IMR-90 (cell line): Measurements from ENCODE around the gene NOTCH3. TPM values are rescaled to one million over a fixed set of nuclear protein-coding genes. Genes with fewer than 3 reads are reported as not detected.

Experiments used
- ATAC-seq: fragments of 200-7000 bp; cut with Tn5 transposase; 2 replicates; pipeline ENCODE4 v1.9.1; 2020; ENCODE audit warnings: low read depth, mild to moderate bottlenecking, moderate library complexity
- BruUV-seq: library from RNA; stranded (reverse); fragments of 400-500 nt; replicated peaks from 2 replicates; lab custom pipeline; 2021; lab: Mats Ljungman, UMichigan
- CTCF ChIA-PET: fragments of 300-600 bp; formaldehyde crosslinking; extraction: SDS; loops from one replicate; lab custom pipeline; 2021; ENCODE audit warnings: antibody characterized with exemption; lab: Yijun Ruan, JAX
- POLR2A ChIA-PET: fragments of 300-600 bp; sonication (Branson Sonifier 250); formaldehyde crosslinking; loops from one replicate; lab custom pipeline; 2022; ENCODE audit warnings: antibody characterized with exemption; ENCODE audit not compliant: unreplicated experiment; lab: Charles Lee
- DNase-seq: peaks from one replicate; pipeline ENCODE4 v3.0.0; 2013
- H2AFZ ChIP-seq: replicated peaks from 2 replicates; pipeline ENCODE3; 2013; ENCODE audit warnings: low read length, mild to moderate bottlenecking; ENCODE audit not compliant: poor library complexity
- H2AK5ac ChIP-seq: 2 replicates; pipeline ENCODE4 v1.6.1; 2013; ENCODE audit warnings: low read depth, low read length, inconsistent platforms
- H2AK9ac ChIP-seq: replicated peaks from 2 replicates; pipeline ENCODE3; 2013; ENCODE audit warnings: mild to moderate bottlenecking, low read depth, low read length, moderate library complexity; ENCODE audit not compliant: poor library complexity
- H2BK120ac ChIP-seq: 2 replicates; pipeline ENCODE4 v1.6.1; 2013; ENCODE audit warnings: low read depth, low read length, inconsistent platforms
- H2BK15ac ChIP-seq: 3 replicates; pipeline ENCODE4 v1.6.1; 2013; ENCODE audit warnings: low read depth, low read length, inconsistent platforms
- H2BK20ac ChIP-seq: 2 replicates; pipeline ENCODE4 v1.6.1; 2013; ENCODE audit warnings: low read depth, mild to moderate bottlenecking, inconsistent platforms, low read length, moderate library complexity
- H2BK5ac ChIP-seq: 2 replicates; pipeline ENCODE4 v1.6.1; 2013; ENCODE audit warnings: mild to moderate bottlenecking, low read depth, low read length, inconsistent platforms; ENCODE audit not compliant: poor library complexity, severe bottlenecking
- H3K14ac ChIP-seq: replicated peaks from 2 replicates; pipeline ENCODE4 v1.6.1; 2013; ENCODE audit warnings: low read depth, low read length, inconsistent platforms
- H3K18ac ChIP-seq: 2 replicates; pipeline ENCODE4 v1.6.1; 2013; ENCODE audit warnings: low read depth, low read length, control low read depth
- H3K23ac ChIP-seq: 2 replicates; pipeline ENCODE4 v1.6.1; 2013; ENCODE audit warnings: low read depth, low read length, inconsistent platforms
- H3K27ac ChIP-seq: 2 replicates; pipeline ENCODE4 v1.5.1; 2013; ENCODE audit warnings: mild to moderate bottlenecking, control low read depth, low read length; ENCODE audit not compliant: insufficient read depth
- H3K27me3 ChIP-seq: 2 replicates; pipeline ENCODE4 v1.6.1; 2013; ENCODE audit warnings: low read length; ENCODE audit not compliant: control insufficient read depth, insufficient read depth
- H3K36me3 ChIP-seq: 2 replicates; pipeline ENCODE4 v1.6.1; 2013; ENCODE audit warnings: low read length, mixed read lengths; ENCODE audit not compliant: control insufficient read depth, insufficient read depth
- H3K4ac ChIP-seq: 2 replicates; pipeline ENCODE4 v1.6.1; 2013; ENCODE audit warnings: low read depth, low read length, inconsistent platforms
- H3K4me1 ChIP-seq: 2 replicates; pipeline ENCODE4 v1.6.1; 2013; ENCODE audit warnings: low read length, mixed read lengths; ENCODE audit not compliant: control insufficient read depth, insufficient read depth
- H3K4me2 ChIP-seq: 2 replicates; pipeline ENCODE4 v1.6.1; 2013; ENCODE audit warnings: low read depth, mild to moderate bottlenecking, control low read depth, low read length, moderate library complexity
- H3K4me3 ChIP-seq: 2 replicates; pipeline ENCODE4 v1.5.1; 2013; ENCODE audit warnings: low read depth, mild to moderate bottlenecking, control low read depth, low read length, moderate library complexity; ENCODE audit not compliant: insufficient read depth
- H3K56ac ChIP-seq: 2 replicates; pipeline ENCODE4 v1.6.1; 2013; ENCODE audit warnings: low read length, inconsistent platforms; ENCODE audit not compliant: insufficient read depth; ENCODE audit errors: extremely low read depth
- H3K79me1 ChIP-seq, 2 experiments: 2 replicates each; pipeline ENCODE4 v1.6.1; 2013; ENCODE audit warnings: low read length in 2 of 2, inconsistent platforms in 1 of 2, low read depth in 1 of 2
- H3K9ac ChIP-seq: 2 replicates; pipeline ENCODE4 v1.6.1; 2013; ENCODE audit warnings: low read depth, low read length, control low read depth
- H3K9me1 ChIP-seq: 2 replicates; pipeline ENCODE4 v1.6.1; 2013; ENCODE audit warnings: low read length, inconsistent platforms; ENCODE audit not compliant: insufficient read depth
- H3K9me3 ChIP-seq: 2 replicates; pipeline ENCODE4 v1.6.1; 2013; ENCODE audit warnings: low read length; ENCODE audit not compliant: control insufficient read depth, insufficient read depth
- H4K20me1 ChIP-seq: 2 replicates; pipeline ENCODE4 v1.6.1; 2013; ENCODE audit warnings: low read length, inconsistent platforms; ENCODE audit not compliant: insufficient read depth
- H4K5ac ChIP-seq: 2 replicates; pipeline ENCODE4 v1.6.1; 2013; ENCODE audit warnings: mild to moderate bottlenecking, low read depth, low read length, control low read depth
- H4K8ac ChIP-seq, 2 experiments: 2 replicates each; pipeline ENCODE4 v1.6.1; 2013; ENCODE audit warnings: low read depth in 2 of 2, low read length in 2 of 2, control low read depth in 1 of 2, inconsistent platforms in 1 of 2
- H4K91ac ChIP-seq: 2 replicates; pipeline ENCODE4 v1.6.1; 2013; ENCODE audit warnings: low read depth, low read length, inconsistent platforms; ENCODE audit not compliant: insufficient read depth
- BHLHE40 ChIP-seq: fragments of 150-350 bp; IDR thresholded peaks from 2 replicates; pipeline ENCODE4 v1.6.1; 2016; ENCODE audit warnings: mild to moderate bottlenecking, low read depth, low read length
- CEBPB ChIP-seq: IDR thresholded peaks from 2 replicates; pipeline ENCODE4 v1.6.1; 2012; ENCODE audit warnings: low read depth, low read length, improper control_type of control experiment
- FOS ChIP-seq: fragments of 150-350 bp; IDR thresholded peaks from 2 replicates; pipeline ENCODE4 v1.6.1; 2016; ENCODE audit warnings: low read depth, low read length
- MAFK ChIP-seq: IDR thresholded peaks from 2 replicates; pipeline ENCODE4 v1.6.1; 2012; ENCODE audit warnings: low read depth, low read length, improper control_type of control experiment
- MXI1 ChIP-seq: IDR thresholded peaks from 2 replicates; pipeline ENCODE4 v1.6.1; 2012; ENCODE audit warnings: low read depth, mild to moderate bottlenecking, low read length, moderate library complexity, borderline replicate concordance
- NFE2L2 ChIP-seq: fragments of 150-350 bp; IDR thresholded peaks from 2 replicates; pipeline ENCODE4 v1.6.1; 2016; ENCODE audit warnings: low read depth, mild to moderate bottlenecking, low read length
- POLR2A ChIP-seq: IDR thresholded peaks from 2 replicates; pipeline ENCODE4 v1.6.1; 2012; ENCODE audit warnings: mild to moderate bottlenecking, low read depth, low read length
- RCOR1 ChIP-seq: IDR thresholded peaks from 2 replicates; pipeline ENCODE4 v1.6.1; 2012; ENCODE audit warnings: mild to moderate bottlenecking, low read length, improper control_type of control experiment; ENCODE audit not compliant: insufficient replicate concordance
- WGBS, 2 experiments: methylation state at CpG; one replicate each; pipeline versions ENCODE4 v1.1.5 to v1.1.7; 2013; ENCODE audit warnings: missing lambda C conversion rate in 2 of 2; ENCODE audit not compliant: insufficient read length in 1 of 2; ENCODE audit errors: extremely low coverage in 2 of 2; 5-methylcytosine and 5-hydroxymethylcytosine counted together
- dilution Hi-C: fragments of 300-500 bp; cut with HindIII; formaldehyde crosslinking; loops from one replicate; pipeline ENCODE4 v1.14.3; 2018; ENCODE audit warnings: low sequenced_read_pairs; ENCODE audit not compliant: unreplicated experiment
- in situ Hi-C: fragments of 300-500 bp; cut with MboI; formaldehyde crosslinking; loops from 3 replicates; pipeline ENCODE4 v1.14.3; 2019; ENCODE audit warnings: low sequenced_read_pairs, inconsistent platforms, mixed read lengths
- intact Hi-C: fragments of 100-400 bp; cut with micrococcal nuclease; formaldehyde crosslinking; loops from 2 replicates; pipeline ENCODE4 v1.10.0; 2022
- polyA plus RNA-seq, 3 experiments: library from polyadenylated mRNA; depleted of rRNA; stranded (reverse); fragments of >200 nt; gene quantifications; 2 replicates each; pipeline ENCODE4 v1.2.3, GENCODE V29; 2012; ENCODE audit warnings: low replicate concordance in 1 of 3
- total RNA-seq: library from RNA; depleted of rRNA; stranded (reverse); fragments of >200 nt; gene quantifications from 2 replicates; pipeline ENCODE4 v1.2.3, GENCODE V29; 2012
- TF ChIP-seq, protein P1 (sequence below): fragments of 150-350 bp; IDR thresholded peaks from 2 replicates; pipeline ENCODE4 v1.6.1; 2017; ENCODE audit warnings: mild to moderate bottlenecking, antibody characterized with exemption, low read length, low read depth
- TF ChIP-seq, protein P2 (sequence below): fragments of 150-350 bp; IDR thresholded peaks from 2 replicates; pipeline ENCODE4 v1.6.1; 2016; ENCODE audit warnings: low read depth, mild to moderate bottlenecking, low read length, moderate library complexity, borderline replicate concordance
- TF ChIP-seq, protein P3 (sequence below): conservative IDR thresholded peaks from 2 replicates; pipeline ENCODE4 v1.5.1; 2012; ENCODE audit warnings: mild to moderate bottlenecking, low read depth, low read length, improper control_type of control experiment

NOTCH3 gene
- total and polyA plus RNA-seq, 2 of the 4 experiments (the other 2 are of a cell fraction): 5.9 to 25.1 TPM

DNA sequence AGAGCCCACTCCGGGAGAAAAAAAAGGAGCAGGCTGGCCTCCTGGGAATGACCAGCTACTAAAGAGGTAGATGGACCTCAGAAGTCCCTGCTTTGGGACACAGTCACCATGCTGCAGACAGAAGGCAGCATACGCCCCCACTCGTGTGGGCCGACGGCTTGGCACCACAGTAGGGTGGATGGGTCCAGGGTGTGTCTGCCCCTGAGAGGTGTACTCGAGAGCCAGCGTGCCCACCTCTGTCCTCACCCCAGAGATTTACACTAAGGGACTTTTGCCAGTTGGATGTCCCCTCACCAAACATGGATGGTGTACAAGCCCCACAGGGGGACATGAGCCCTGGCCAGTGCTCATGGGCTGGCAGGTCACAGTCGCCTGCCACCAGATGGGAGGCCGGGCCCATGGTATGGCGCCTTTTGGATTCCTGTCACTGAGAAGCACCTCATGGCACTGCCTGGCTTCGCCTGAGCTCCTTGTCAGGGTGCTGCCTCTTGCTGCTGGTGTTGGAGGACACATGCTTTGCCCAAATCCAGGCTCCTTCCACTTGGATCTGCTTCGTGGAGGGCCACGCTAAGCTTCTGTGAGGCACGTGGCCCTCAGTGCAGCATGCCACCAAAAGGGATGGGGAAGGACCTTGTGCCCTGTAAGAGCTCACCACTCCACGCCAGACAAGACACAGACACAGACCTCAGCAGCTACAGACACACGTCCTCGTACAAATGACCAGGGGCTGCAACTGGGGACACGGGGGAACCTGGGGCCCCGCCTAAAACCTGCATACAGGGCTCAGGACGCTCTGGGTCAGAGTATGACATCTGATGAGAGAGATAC lies 44.8 kb upstream of the NOTCH3 start (continued):
- TF ChIP-seq, protein P1, sequence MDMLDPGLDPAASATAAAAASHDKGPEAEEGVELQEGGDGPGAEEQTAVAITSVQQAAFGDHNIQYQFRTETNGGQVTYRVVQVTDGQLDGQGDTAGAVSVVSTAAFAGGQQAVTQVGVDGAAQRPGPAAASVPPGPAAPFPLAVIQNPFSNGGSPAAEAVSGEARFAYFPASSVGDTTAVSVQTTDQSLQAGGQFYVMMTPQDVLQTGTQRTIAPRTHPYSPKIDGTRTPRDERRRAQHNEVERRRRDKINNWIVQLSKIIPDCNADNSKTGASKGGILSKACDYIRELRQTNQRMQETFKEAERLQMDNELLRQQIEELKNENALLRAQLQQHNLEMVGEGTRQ: no peak
- no peak for TF ChIP-seq POLR2A

DNA sequence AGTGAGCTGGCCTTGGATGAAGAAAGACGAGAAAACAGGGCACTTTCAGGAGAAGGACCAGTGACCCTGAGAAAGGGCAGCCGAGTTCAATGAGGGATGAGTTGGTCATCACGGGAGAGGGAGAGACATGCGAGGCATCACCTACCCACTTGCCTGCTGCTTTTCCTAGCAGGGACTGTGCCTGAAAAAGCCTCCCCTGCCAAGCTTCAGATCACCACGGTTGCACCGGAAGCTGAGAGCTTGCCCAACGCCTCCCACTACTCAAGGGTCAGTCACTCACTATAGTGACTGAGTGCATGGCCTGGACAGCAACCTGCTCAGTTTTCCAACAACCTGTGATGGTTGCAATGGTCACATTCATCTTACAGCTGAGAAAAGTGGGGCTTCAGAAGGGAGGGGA lies 44.0 kb upstream of the NOTCH3 start:
- Histone ChIP-seq H3K18ac (no peak overlapping the region), H2BK15ac (no peak overlapping the region), H3K9me1 (peaks cover 21% of the 10 kb centered on the region), H2AK9ac (peak overlapping the region; percentile 35), H4K5ac (no peak overlapping the region), H2BK120ac (no peak overlapping the region), H3K27me3 (no peaks in the 10 kb centered on the region), H3K23ac (no peak overlapping the region), H2BK20ac (no peak overlapping the region), H4K20me1 (peaks cover 48% of the 10 kb centered on the region), H3K4ac (no peak overlapping the region), H3K4me1 (peaks cover 25% of the 10 kb centered on the region), H3K4me2 (no peak overlapping the region), H2BK5ac (no peak overlapping the region), H3K56ac (no peak overlapping the region), H3K9me3 (no peaks in the 10 kb centered on the region), H3K79me1 (peaks cover 46 to 92% of the 10 kb centered on the region in 2 experiments), H4K8ac (no peak overlapping the region), H4K91ac (no peak overlapping the region), H3K9ac (no peak overlapping the region), H3K27ac (no peak overlapping the region), H3K4me3 (no peak overlapping the region), H2AK5ac (no peak overlapping the region), H3K14ac (no peak overlapping the region), H2AFZ (peak overlapping the region; percentile 2), H3K36me3 (peaks cover 65% of the 10 kb centered on the region)
- DNase-seq: no peak
- in situ Hi-C loops (no loop called here), dilution Hi-C loops (no loop called here), intact Hi-C loops (no loop called here)
- ChIA-PET POLR2A (no interaction called here), CTCF (no interaction called here)
- 80% methylated on average over 1 of the region's 7 CpGs; no CpG with 5 or more reads in 1 of the 2 experiments for WGBS, 2 experiments
- no TSS peak for BruUV-seq
- ATAC-seq: no peak
- TF ChIP-seq, protein P2, sequence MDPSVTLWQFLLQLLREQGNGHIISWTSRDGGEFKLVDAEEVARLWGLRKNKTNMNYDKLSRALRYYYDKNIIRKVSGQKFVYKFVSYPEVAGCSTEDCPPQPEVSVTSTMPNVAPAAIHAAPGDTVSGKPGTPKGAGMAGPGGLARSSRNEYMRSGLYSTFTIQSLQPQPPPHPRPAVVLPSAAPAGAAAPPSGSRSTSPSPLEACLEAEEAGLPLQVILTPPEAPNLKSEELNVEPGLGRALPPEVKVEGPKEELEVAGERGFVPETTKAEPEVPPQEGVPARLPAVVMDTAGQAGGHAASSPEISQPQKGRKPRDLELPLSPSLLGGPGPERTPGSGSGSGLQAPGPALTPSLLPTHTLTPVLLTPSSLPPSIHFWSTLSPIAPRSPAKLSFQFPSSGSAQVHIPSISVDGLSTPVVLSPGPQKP: no peak
- TF ChIP-seq BHLHE40 (no peak), NFE2L2 (no peak), FOS (no peak), POLR2A (no peak), CEBPB (no peak), MXI1 (no peak), RCOR1 (no peak), MAFK (no peak)
- TF ChIP-seq, protein P3, sequence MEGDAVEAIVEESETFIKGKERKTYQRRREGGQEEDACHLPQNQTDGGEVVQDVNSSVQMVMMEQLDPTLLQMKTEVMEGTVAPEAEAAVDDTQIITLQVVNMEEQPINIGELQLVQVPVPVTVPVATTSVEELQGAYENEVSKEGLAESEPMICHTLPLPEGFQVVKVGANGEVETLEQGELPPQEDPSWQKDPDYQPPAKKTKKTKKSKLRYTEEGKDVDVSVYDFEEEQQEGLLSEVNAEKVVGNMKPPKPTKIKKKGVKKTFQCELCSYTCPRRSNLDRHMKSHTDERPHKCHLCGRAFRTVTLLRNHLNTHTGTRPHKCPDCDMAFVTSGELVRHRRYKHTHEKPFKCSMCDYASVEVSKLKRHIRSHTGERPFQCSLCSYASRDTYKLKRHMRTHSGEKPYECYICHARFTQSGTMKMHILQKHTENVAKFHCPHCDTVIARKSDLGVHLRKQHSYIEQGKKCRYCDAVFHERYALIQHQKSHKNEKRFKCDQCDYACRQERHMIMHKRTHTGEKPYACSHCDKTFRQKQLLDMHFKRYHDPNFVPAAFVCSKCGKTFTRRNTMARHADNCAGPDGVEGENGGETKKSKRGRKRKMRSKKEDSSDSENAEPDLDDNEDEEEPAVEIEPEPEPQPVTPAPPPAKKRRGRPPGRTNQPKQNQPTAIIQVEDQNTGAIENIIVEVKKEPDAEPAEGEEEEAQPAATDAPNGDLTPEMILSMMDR: no peak
- TF ChIP-seq, protein P1: no peak
